ENCODE data around the gene GALNT16.

GALNT16 gene

DNA sequence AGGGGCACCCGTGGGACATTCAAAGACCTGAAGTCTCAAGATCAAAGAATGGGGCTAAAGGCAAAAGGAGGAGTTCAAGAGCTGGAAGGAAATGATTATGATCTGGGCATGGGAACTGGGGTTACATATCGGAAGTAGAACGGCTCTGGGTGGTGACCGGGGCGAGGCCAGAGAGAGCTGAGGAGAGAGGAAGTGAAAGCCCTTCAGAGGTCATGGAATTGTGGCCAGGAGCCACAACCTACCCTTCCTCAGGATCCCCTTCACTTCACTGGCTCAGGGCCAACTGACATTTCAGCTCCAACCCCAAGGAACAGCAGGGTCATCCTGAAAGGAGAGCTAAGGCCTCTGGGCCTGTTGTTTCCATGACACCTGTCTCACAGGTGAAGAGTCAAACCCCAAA is 57.8 kb downstream of the GALNT16 start:
- Histone ChIP-seq H3K27ac (ENCODE audit: low read length) (no peak overlapping the region), H3K4me1 (ENCODE audit: control insufficient read depth, insufficient read depth, low read length) (peaks cover 20% of the 10 kb centered on the region), H3K27me3 (ENCODE audit: control insufficient read depth in 1 of 2, insufficient read depth in 2 of 2, low read length in 2 of 2) (no peaks in the 10 kb centered on the region), H3K9ac (ENCODE audit: low read length in 2 of 2) (no peak overlapping the region), H3K4me3 (ENCODE audit: low read length in 2 of 2) (no peak overlapping the region), H3K36me3 (ENCODE audit: control insufficient read depth in 2 of 2, insufficient read depth in 2 of 2, low read length in 2 of 2) (no peaks in the 10 kb centered on the region), H3K9me3 (ENCODE audit: control insufficient read depth in 2 of 2, low read length in 2 of 2) (no peaks in the 10 kb centered on the region)

DNA sequence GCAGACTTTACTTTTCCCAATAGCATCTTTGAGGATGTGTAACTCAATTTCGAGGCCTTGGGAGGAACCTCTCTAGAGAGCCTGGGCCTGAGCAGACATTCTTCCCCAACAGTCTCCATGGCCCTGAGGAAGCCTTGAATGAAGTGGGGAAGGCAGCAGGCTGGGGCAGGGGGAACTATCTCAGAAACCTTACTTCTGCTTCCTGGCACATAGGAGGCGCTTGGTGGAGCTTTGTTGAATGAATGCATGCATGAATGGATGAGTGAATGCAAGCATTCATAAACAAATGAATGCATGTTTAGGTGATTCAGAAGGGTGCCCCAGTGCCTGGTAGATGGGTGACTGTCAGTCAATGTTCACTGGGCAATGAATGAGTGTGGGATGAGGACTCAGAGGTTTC is 58.3 kb downstream of the GALNT16 start:
- Histone ChIP-seq H3K27ac (ENCODE audit: low read length) (no peak overlapping the region), H3K9ac (ENCODE audit: low read length in 2 of 2) (no peak overlapping the region), H3K27me3 (ENCODE audit: control insufficient read depth in 1 of 2, insufficient read depth in 2 of 2, low read length in 2 of 2) (no peaks in the 10 kb centered on the region), H3K4me3 (ENCODE audit: low read length in 2 of 2) (no peak overlapping the region), H3K4me1 (ENCODE audit: control insufficient read depth, insufficient read depth, low read length) (peaks cover 20% of the 10 kb centered on the region), H3K9me3 (ENCODE audit: control insufficient read depth in 2 of 2, low read length in 2 of 2) (no peaks in the 10 kb centered on the region), H3K36me3 (ENCODE audit: control insufficient read depth in 2 of 2, insufficient read depth in 2 of 2, low read length in 2 of 2) (no peaks in the 10 kb centered on the region)

GRCh38 chr14:69318901-69319475 is 59.0 kb downstream of the GALNT16 start:
- no peak overlapping the region for H3K27ac ChIP-seq (ENCODE audit: low read length)
- no peaks in the 10 kb centered on the region for H3K27me3 ChIP-seq (ENCODE audit: control insufficient read depth in 1 of 2, insufficient read depth in 2 of 2, low read length in 2 of 2)
- no peak overlapping the region for H3K9ac ChIP-seq (ENCODE audit: low read length in 2 of 2)
- no peak overlapping the region for H3K4me3 ChIP-seq (ENCODE audit: low read length in 2 of 2)
- H3K9me3 ChIP-seq (ENCODE audit: control insufficient read depth in 2 of 2, low read length in 2 of 2), result no peaks in the 10 kb centered on the region
- H3K36me3 ChIP-seq (ENCODE audit: control insufficient read depth in 2 of 2, insufficient read depth in 2 of 2, low read length in 2 of 2), result no peaks in the 10 kb centered on the region
- H3K4me1 ChIP-seq (ENCODE audit: control insufficient read depth, insufficient read depth, low read length), result peaks cover 20% of the 10 kb centered on the region

DNA sequence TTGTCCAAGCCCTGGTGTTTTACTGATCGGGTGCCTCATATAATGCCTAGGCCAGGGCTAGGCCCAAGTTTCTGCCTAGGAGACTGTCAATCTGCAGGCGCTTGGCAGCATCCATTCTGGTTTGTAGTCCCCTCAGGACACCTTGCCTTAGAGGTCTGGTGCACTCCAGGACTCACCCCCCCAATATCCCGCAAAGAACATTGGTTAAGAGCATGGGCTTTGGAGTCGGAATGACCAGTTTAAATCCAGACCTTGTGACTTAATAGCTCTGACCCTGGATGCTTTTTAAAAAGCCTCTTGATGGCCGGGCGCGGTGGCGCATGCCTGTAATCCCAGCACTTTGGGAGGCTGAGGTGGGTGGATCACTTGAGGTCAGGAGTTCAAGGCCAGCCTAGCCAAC is 60.0 kb downstream of the GALNT16 start:
- H3K9me3 ChIP-seq (ENCODE audit: control insufficient read depth in 2 of 2, low read length in 2 of 2), result no peaks in the 10 kb centered on the region
- H3K9ac ChIP-seq (ENCODE audit: low read length in 2 of 2), result no peak overlapping the region
- no peaks in the 10 kb centered on the region for H3K36me3 ChIP-seq (ENCODE audit: control insufficient read depth in 2 of 2, insufficient read depth in 2 of 2, low read length in 2 of 2)
- no peak overlapping the region for H3K4me3 ChIP-seq (ENCODE audit: low read length in 2 of 2)
- no peaks in the 10 kb centered on the region for H3K27me3 ChIP-seq (ENCODE audit: control insufficient read depth in 1 of 2, insufficient read depth in 2 of 2, low read length in 2 of 2)
- peaks cover 16% of the 10 kb centered on the region for H3K4me1 ChIP-seq (ENCODE audit: control insufficient read depth, insufficient read depth, low read length)
- no peak overlapping the region for H3K27ac ChIP-seq (ENCODE audit: low read length)

DNA sequence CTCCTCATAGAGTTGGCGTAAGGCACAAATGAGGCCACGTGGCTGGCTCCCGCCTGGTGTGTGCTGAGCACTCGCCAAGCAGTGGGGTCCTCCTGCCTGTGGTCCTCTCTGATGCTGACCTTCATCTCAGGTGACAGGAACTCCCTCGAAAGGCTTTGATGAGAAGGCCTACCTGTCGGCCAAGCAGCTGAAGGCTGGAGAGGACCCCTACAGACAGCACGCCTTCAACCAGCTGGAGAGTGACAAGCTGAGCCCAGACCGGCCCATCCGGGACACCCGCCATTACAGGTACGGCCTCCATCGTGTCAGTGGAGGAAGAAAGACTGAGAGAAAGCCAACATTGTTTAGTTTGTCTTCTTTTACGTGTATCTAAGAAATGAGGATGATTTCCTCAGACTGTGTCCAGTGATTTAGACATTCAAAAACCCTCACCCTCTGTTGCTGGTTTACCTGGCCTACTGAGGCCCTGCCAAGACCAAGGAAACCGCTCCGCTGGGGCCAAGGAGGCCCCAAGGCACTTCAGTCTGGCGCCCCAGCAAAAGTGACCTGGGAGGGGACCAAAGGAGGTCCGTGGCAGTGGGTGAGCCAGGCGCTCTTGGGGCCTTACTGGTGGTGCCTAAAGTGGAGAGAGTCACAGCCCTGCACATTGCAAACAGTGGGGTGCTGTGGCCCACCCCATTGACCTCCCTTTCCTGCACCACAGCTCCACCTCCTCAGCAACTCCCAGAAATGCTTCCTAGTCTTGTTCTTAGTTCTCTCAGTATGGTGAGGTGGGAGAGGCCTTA is 60.8 kb downstream of the GALNT16 start:
- Histone ChIP-seq H3K9ac (ENCODE audit: low read length in 2 of 2) (no peak overlapping the region), H3K27me3 (ENCODE audit: control insufficient read depth in 1 of 2, insufficient read depth in 2 of 2, low read length in 2 of 2) (no peaks in the 10 kb centered on the region), H3K9me3 (ENCODE audit: control insufficient read depth in 2 of 2, low read length in 2 of 2) (no peaks in the 10 kb centered on the region), H3K27ac (ENCODE audit: low read length) (no peak overlapping the region), H3K4me1 (ENCODE audit: control insufficient read depth, insufficient read depth, low read length) (peaks cover 16% of the 10 kb centered on the region), H3K36me3 (ENCODE audit: control insufficient read depth in 2 of 2, insufficient read depth in 2 of 2, low read length in 2 of 2) (no peaks in the 10 kb centered on the region), H3K4me3 (ENCODE audit: low read length in 2 of 2) (no peak overlapping the region)

DNA sequence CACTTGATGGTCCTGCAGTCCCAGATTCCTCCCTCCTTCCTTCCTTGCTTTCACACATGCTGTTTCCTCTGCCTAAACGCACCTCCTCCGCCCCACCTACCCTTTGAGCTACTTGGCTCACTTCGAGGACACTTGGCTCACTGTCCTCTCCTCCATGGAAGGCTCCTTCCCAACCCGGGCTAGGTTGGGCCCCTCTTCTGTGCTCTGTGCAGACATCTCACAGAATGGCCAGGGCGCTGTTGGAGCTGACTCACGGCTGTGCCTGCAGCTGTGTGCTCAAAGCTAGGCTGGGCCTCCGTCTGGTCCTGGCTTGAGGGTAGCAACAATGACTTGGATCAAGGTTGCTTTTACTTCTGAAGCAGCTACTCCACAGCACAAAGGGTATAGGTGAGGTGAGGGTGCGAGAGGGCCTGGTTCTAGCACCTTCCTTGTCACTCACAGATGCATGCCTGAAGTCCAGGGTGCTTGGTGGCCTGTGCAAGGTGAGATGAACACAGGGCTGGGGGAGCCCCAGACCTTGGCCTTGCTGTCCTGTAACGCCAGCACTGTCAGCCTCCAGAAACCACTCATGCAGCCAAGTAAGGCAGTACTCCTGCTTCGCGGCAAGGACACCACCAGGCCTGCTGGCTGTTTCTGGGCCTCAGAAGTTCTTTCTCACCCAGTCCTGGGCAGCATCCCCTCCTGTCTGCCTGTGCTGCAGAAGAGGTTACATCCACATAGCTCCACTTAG is 61.8 kb downstream of the GALNT16 start:
- Histone ChIP-seq H3K4me1 (ENCODE audit: control insufficient read depth, insufficient read depth, low read length) (peaks cover 12% of the 10 kb centered on the region), H3K9me3 (ENCODE audit: control insufficient read depth in 2 of 2, low read length in 2 of 2) (no peaks in the 10 kb centered on the region), H3K36me3 (ENCODE audit: control insufficient read depth in 2 of 2, insufficient read depth in 2 of 2, low read length in 2 of 2) (no peaks in the 10 kb centered on the region), H3K27ac (ENCODE audit: low read length) (no peak overlapping the region), H3K4me3 (ENCODE audit: low read length in 2 of 2) (no peak overlapping the region), H3K27me3 (ENCODE audit: control insufficient read depth in 1 of 2, insufficient read depth in 2 of 2, low read length in 2 of 2) (no peaks in the 10 kb centered on the region), H3K9ac (ENCODE audit: low read length in 2 of 2) (no peak overlapping the region)

- no peaks in the 10 kb centered on the region for H3K27me3 ChIP-seq (ENCODE audit: control insufficient read depth in 1 of 2, insufficient read depth in 2 of 2, low read length in 2 of 2)
- H3K36me3 ChIP-seq (ENCODE audit: control insufficient read depth in 2 of 2, insufficient read depth in 2 of 2, low read length in 2 of 2), result no peaks in the 10 kb centered on the region
- H3K4me1 ChIP-seq (ENCODE audit: control insufficient read depth, insufficient read depth, low read length), result no peaks in the 10 kb centered on the region
- H3K9me3 ChIP-seq (ENCODE audit: control insufficient read depth in 2 of 2, low read length in 2 of 2), result no peaks in the 10 kb centered on the region
- no peak overlapping the region for H3K4me3 ChIP-seq (ENCODE audit: low read length in 2 of 2)
- H3K9ac ChIP-seq (ENCODE audit: low read length in 2 of 2), result no peak overlapping the region
- H3K27ac ChIP-seq (ENCODE audit: low read length), result no peak overlapping the region
These were observed 63.5 kb downstream of the GALNT16 start for GRCh38 chr14:69323266-69323998.

GRCh38 chr14:69323999-69324282 is 64.0 kb downstream of the GALNT16 start:
- H3K9ac ChIP-seq (ENCODE audit: low read length in 2 of 2), result no peak overlapping the region
- no peaks in the 10 kb centered on the region for H3K36me3 ChIP-seq (ENCODE audit: control insufficient read depth in 2 of 2, insufficient read depth in 2 of 2, low read length in 2 of 2)
- no peaks in the 10 kb centered on the region for H3K9me3 ChIP-seq (ENCODE audit: control insufficient read depth in 2 of 2, low read length in 2 of 2)
- no peaks in the 10 kb centered on the region for H3K4me1 ChIP-seq (ENCODE audit: control insufficient read depth, insufficient read depth, low read length)
- H3K4me3 ChIP-seq (ENCODE audit: low read length in 2 of 2), result no peak overlapping the region
- no peaks in the 10 kb centered on the region for H3K27me3 ChIP-seq (ENCODE audit: control insufficient read depth in 1 of 2, insufficient read depth in 2 of 2, low read length in 2 of 2)
- no peak overlapping the region for H3K27ac ChIP-seq (ENCODE audit: low read length)

DNA sequence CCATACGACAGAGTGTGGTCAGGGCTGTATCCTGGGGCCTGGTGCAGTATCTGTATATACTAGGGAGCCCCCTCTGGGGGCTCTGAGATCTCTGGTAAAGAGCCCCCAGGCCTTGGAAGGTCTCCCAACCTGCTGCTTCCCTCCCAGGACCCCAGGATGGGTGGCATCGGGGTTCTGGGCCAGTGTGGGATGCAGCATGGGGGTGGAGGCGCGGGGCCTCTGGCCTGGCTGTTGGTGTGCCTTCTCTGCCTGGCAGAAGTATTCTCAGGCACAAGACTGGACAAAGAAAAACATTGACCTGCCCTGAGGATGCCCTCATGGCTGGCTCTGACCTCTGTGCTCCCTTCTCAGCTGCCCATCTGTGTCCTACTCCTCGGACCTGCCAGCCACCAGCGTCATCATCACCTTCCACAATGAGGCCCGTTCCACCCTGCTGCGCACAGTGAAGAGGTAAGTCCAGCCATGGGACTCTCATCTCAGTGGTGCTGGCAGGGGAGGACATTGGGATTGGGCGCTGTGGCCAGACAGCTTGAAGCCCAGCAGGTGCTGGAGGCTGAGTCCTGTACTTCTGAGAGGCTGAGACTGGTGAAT is 64.5 kb downstream of the GALNT16 start:
- H3K27ac ChIP-seq (ENCODE audit: low read length), result no peak overlapping the region
- H3K9me3 ChIP-seq (ENCODE audit: control insufficient read depth in 2 of 2, low read length in 2 of 2), result no peaks in the 10 kb centered on the region
- H3K4me1 ChIP-seq (ENCODE audit: control insufficient read depth, insufficient read depth, low read length), result no peaks in the 10 kb centered on the region
- H3K9ac ChIP-seq (ENCODE audit: low read length in 2 of 2), result no peak overlapping the region
- H3K36me3 ChIP-seq (ENCODE audit: control insufficient read depth in 2 of 2, insufficient read depth in 2 of 2, low read length in 2 of 2), result no peaks in the 10 kb centered on the region
- no peaks in the 10 kb centered on the region for H3K27me3 ChIP-seq (ENCODE audit: control insufficient read depth in 1 of 2, insufficient read depth in 2 of 2, low read length in 2 of 2)
- H3K4me3 ChIP-seq (ENCODE audit: low read length in 2 of 2), result no peak overlapping the region

- no peaks in the 10 kb centered on the region for H3K4me1 ChIP-seq (ENCODE audit: control insufficient read depth, insufficient read depth, low read length)
- no peaks in the 10 kb centered on the region for H3K9me3 ChIP-seq (ENCODE audit: control insufficient read depth in 2 of 2, low read length in 2 of 2)
- no peaks in the 10 kb centered on the region for H3K36me3 ChIP-seq (ENCODE audit: control insufficient read depth in 2 of 2, insufficient read depth in 2 of 2, low read length in 2 of 2)
- no peak overlapping the region for H3K9ac ChIP-seq (ENCODE audit: low read length in 2 of 2)
- no peaks in the 10 kb centered on the region for H3K27me3 ChIP-seq (ENCODE audit: control insufficient read depth in 1 of 2, insufficient read depth in 2 of 2, low read length in 2 of 2)
- no peak overlapping the region for H3K27ac ChIP-seq (ENCODE audit: low read length)
- no peak overlapping the region for H3K4me3 ChIP-seq (ENCODE audit: low read length in 2 of 2)
These were observed 65.1 kb downstream of the GALNT16 start for GRCh38 chr14:69325086-69325485.
